GM11168 (cell line): ENCODE data around the gene ZNF226.
"Not testable (repeated sequence)": the region's sequence is repeated elsewhere in the genome, so short reads cannot be mapped to it uniquely, and the experiment has no call there.

Experiments
- in situ Hi-C: fragments of 300-500 bp; cut with MboI; formaldehyde crosslinking; loops from one replicate; pipeline ENCODE4 v1.12.0; 2022; ENCODE audit warnings: low sequenced_read_pairs; ENCODE audit not compliant: unreplicated experiment

The ZNF226 gene

GRCh38 chr19:44164673-44165512 is at the start of gene ZNF226:
Gene ZNF226 (plus strand): TSS chr19:44165100. CDS start chr19:44170081, 4,981 bp downstream.
- in situ Hi-C loops = no loop called here

DNA sequence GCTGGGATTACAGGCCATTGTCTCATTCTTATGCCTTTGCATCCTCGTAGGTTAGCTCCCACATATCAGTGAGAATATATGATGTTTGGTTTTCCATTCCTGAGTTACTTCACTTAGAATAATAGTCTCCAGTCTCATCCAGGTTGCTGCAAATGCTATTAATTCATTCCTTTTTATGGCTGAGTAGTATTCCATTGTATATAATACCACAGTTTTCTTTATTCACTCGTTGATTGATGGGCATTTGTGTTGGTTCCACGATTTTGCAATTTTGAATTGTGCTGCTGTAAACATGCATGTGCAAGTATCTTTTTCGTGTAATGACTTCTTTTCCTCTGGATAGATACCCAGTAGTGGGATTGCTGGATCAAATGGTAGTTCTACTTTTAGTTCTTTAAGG is 43.7 kb upstream of the ZNF226 start:
- in situ Hi-C loops = not testable (repeated sequence)

DNA sequence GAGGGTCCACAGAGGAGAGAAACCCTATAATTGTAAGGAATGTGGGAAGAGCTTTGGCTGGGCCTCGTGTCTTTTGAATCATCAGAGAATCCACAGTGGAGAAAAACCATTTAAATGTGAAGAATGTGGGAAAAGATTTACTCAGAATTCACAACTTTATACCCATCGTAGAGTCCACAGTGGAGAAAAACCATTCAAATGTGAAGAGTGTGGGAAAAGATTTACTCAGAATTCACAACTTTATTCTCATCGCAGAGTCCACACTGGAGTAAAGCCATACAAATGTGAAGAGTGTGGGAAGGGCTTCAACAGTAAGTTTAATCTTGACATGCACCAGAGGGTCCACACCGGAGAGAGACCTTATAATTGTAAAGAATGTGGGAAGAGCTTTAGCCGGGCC is 32.9 kb upstream of the ZNF226 start:
- in situ Hi-C loops = no loop called here

- in situ Hi-C loops = no loop called here
Measured at GRCh38 chr19:44141191-44142058, 23.5 kb upstream of the ZNF226 start, which contains the start of gene ZNF234. Gene ZNF234 (plus strand): TSS chr19:44141554. CDS start chr19:44144633, 3,079 bp downstream.

DNA sequence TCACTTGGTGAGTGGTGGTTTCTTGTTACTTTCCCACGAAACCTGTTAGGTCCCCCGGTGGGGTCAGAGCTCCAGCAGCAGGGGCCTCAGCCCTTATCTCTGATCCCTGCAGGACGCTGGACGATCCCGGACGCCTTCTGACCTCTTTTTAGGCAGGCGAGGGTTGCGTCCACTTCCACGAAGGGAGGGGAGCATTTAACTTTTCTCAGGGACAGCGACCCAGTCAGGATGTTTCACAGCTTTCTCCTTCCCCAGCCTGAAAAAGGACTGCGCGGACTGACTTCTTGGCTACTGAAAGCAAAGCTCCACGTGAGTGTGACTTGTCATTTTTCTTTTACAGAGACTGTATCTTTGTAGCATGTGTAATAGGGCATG is 22.9 kb upstream of the ZNF226 start:
- in situ Hi-C loops = no loop called here

DNA sequence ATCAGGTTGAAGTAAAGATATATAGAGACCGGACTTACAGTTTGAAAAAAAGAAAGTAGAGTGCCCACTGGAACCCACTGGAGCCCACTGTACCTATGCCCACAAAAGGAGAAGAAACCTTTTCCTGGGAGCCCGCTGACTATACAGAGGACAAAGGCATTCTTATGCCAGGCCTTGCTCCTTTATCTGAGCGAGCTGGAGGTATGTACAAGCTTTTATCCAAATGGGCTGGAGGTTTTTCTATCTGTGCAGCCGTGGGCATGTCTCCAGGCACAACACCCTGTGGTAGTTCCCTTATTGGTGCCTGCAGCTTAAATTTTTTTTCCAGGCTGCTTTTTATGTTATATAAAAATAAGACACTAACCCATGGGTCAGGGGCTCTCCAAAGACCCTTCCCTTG is 15.1 kb upstream of the ZNF226 start:
- in situ Hi-C loops = no loop called here

DNA sequence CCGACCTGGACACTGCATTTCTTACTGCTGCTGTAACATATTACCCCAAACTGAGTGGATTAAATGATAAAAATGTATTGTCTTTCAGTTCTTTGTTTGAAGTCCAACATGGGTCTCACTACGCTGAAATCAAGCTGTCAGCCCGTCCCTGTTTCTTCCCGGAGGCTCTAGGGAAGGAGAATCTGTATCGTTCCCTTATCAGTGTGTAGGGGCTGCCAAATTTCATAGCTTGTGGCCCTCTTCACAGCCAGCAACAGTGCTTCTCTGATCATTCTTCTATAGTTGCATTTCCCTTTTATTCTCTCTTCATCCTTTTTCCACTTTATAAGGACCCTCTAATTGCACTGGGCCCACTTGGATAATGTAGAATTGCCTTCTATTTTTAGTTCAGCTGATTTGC is 13.4 kb upstream of the ZNF226 start:
- in situ Hi-C loops = no loop called here

DNA sequence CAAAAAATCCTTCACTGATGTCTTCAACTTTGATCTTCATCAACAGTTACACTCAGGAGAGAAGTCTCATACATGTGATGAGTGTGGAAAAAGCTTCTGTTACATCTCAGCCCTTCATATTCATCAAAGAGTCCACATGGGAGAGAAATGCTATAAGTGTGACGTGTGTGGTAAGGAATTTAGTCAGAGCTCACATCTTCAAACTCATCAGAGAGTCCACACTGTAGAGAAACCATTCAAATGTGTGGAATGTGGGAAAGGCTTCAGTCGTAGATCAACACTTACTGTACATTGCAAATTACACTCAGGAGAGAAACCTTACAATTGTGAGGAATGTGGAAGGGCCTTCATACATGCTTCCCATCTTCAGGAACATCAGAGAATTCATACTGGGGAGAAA is 8.4 kb upstream of the ZNF226 start:
- in situ Hi-C loops = no loop called here

DNA sequence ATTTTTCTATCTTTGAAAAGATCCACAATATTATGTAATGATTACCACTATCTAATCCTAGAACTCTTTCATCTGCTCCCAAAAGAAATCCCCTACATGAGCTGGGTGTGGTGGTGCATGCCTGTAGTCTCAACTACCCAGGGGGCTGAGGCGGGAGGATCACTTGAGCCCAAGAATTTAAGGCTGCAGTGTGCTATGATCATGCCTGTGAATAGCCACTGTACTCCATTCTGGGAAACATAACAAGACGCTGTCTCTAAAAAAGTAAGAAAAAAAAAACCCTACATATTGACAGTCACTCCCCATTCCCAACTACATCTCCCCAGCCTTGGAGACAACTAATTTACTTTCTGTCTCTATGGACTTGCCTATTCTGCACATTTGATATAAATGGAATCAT is 1.1 kb upstream of the ZNF226 start:
- in situ Hi-C loops = no loop called here

DNA sequence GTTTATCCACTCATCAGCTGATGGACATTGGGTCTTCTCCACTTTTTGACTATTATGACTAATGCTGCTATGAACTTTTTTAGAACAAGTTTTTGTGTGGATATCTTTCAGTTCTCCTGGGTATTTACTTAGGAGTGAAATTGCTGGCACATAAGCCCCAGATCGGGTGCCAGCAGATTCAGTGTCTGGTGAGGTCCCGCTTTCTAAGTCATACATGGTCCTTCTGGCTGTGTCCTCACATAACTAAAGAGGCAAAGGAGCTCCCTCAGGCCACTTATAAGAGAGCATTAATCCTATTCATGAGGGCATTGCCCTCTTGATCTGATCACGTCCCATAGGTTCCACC is 600 bp upstream of the ZNF226 start:
- in situ Hi-C loops = no loop called here

GRCh38 chr19:44170660-44171059 is 5.8 kb downstream of the ZNF226 start:
- in situ Hi-C loops = not testable (repeated sequence)

- in situ Hi-C loops = no loop called here
Measured at GRCh38 chr19:44176590-44176989, 11.7 kb downstream of the ZNF226 start.

DNA sequence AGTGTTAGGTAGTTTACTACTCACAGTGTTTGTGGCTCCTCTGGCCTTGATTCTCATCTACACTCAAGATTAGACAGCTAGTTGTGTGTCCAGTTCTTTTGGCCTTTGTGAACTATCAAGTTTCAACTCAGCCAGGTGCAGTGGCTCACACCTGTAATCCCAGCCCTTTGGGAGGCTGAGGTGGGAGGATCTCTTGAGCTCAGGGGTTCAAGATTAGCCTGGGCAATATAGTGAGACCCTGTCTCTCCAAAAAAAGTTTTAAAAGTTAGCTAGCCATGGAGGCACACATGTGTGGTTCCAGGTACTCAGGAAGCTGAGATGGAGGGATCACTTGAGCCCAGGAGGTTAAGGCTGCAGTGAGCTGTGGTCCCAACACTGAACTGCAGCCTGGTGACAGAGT is 16.1 kb downstream of the ZNF226 start:
- in situ Hi-C loops = no loop called here

- in situ Hi-C loops = no loop called here
Measured at GRCh38 chr19:44182145-44182544, 17.2 kb downstream of the ZNF226 start.

DNA sequence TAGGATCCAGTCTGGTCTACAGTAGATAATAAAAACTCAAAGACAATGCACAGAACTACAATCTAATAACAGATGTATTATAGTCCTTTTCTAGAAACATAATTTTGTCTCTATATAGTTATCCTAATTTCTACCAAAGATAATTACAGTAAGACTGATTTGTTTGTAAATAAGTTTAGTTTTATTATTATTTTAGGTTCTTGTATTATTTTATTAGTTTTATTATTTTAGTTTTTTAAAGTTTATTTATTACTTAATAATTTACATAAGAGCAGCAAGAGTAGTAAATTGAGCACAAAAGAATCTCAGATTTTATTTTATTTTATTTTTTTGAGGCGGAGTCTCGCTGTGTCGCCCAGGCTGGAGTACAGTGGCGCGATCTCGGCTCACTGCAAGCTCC is 25.1 kb downstream of the ZNF226 start:
- in situ Hi-C loops = no loop called here

GRCh38 chr19:44192127-44192526 is 27.2 kb downstream of the ZNF226 start:
- in situ Hi-C loops = no loop called here

DNA sequence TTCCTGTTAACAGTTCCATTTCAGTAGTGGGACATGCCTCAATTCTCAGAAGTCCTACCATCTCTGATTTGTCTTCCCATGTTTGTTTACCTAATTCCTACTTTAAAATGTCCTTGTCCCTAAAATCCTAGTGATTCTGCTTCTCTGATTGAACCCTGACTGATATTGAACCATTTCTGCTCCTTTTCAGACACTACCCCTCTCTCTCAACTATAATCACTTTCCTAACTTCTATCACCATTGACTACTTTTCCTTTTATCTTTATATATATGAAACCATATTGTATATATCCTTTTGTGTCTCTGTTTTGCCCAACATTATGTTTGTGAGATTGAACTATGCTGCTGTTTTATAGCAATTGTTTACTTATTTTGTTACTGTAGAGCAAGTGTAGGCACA is 31.9 kb downstream of the ZNF226 start:
- in situ Hi-C loops = no loop called here

DNA sequence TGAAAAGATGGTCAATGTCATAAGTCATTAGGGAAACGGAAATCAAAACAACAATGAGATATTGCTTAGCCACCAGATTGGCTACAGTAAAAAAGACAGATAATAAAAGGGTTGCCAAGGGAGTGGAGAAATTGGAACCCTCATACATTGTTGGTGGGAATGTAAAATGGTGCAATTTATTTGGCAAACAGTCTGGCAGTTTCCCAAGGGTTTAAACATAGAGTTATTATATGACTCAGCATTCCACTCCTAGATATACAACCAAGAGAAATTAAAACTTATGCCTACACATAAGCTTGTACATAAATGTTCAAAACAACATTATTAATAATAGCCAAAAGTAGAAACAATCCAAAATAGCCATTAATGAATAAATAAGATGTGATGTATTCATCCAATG is 37.6 kb downstream of the ZNF226 start:
- in situ Hi-C loops = no loop called here

GRCh38 chr19:44202974-44203373 is 38.1 kb downstream of the ZNF226 start:
- in situ Hi-C loops = no loop called here

- in situ Hi-C loops = not testable (repeated sequence)
Measured at GRCh38 chr19:44203877-44204276, 39.0 kb downstream of the ZNF226 start.

GRCh38 chr19:44204772-44205171 is 39.9 kb downstream of the ZNF226 start:
- in situ Hi-C loops = no loop called here
